PC-9 (cell line): ENCODE results near the gene GRIA1. TPM values are rescaled to one million over a fixed set of nuclear protein-coding genes. Genes with fewer than 3 reads are reported as not detected.
"Not testable (repeated sequence)": the region's sequence is repeated elsewhere in the genome, so short reads cannot be mapped to it uniquely, and the experiment has no call there.

Experiments
- BruUV-seq: library from RNA; stranded (reverse); fragments of 400-500 nt; replicated peaks from 2 replicates; lab custom pipeline; 2021; lab: Mats Ljungman, UMichigan
- CTCF ChIA-PET: fragments of 300-600 bp; sonication (Branson Sonifier 250); formaldehyde crosslinking; loops from one replicate; lab custom pipeline; 2022; ENCODE audit warnings: antibody characterized with exemption; lab: Charles Lee
- POLR2A ChIA-PET: fragments of 300-600 bp; sonication (Branson Sonifier 250); formaldehyde crosslinking; loops from one replicate; lab custom pipeline; 2022; ENCODE audit warnings: antibody characterized with exemption; ENCODE audit not compliant: unreplicated experiment; lab: Charles Lee
- DNase-seq, 2 experiments: peaks; one replicate each; pipeline versions ENCODE4 v3.0.0 to v3.0.0-alpha.2; 2015 to 2022; ENCODE audit warnings: mixed read lengths in 1 of 2
- H2AFZ ChIP-seq: fragments of 200-600 bp; sonication (generic); 2 replicates; pipeline ENCODE4 v1.8.1; 2017; ENCODE audit warnings: antibody characterized with exemption
- H3F3A ChIP-seq: fragments of 200-600 bp; sonication (generic); 2 replicates; pipeline ENCODE4 v1.8.1; 2017; ENCODE audit warnings: antibody characterized with exemption, mild to moderate bottlenecking, low read depth; ENCODE audit not compliant: insufficient read depth
- H3K27ac ChIP-seq: fragments of 200-600 bp; sonication (generic); 2 replicates; pipeline ENCODE4 v1.6.1; 2016; ENCODE audit warnings: mixed run types
- H3K27me3 ChIP-seq: fragments of 200-600 bp; sonication (generic); 2 replicates; pipeline ENCODE4 v1.6.1; 2016; ENCODE audit warnings: low read depth, mixed run types; ENCODE audit not compliant: insufficient read depth
- H3K36me3 ChIP-seq: fragments of 200-600 bp; sonication (generic); 2 replicates; pipeline ENCODE4 v1.6.1; 2016; ENCODE audit warnings: low read depth, mixed run types
- H3K4me1 ChIP-seq: fragments of 200-600 bp; sonication (generic); replicated peaks from 2 replicates; pipeline ENCODE4 v1.6.1; 2016; ENCODE audit warnings: mixed run types; ENCODE audit not compliant: insufficient read depth
- H3K4me2 ChIP-seq: fragments of 200-600 bp; sonication (generic); 2 replicates; pipeline ENCODE4 v1.6.1; 2017; ENCODE audit warnings: mixed run types
- H3K4me3 ChIP-seq: fragments of 200-600 bp; sonication (generic); 2 replicates; pipeline ENCODE4 v1.6.1; 2016; ENCODE audit warnings: mixed run types
- H3K79me2 ChIP-seq: fragments of 200-600 bp; sonication (generic); 2 replicates; pipeline ENCODE4 v1.6.1; 2017; ENCODE audit warnings: low read depth, mixed run types
- H3K9me2 ChIP-seq: fragments of 200-600 bp; sonication (generic); 2 replicates; pipeline ENCODE4 v1.8.1; 2017; ENCODE audit warnings: mild to moderate bottlenecking; ENCODE audit not compliant: insufficient read depth
- H3K9me3 ChIP-seq: fragments of 200-600 bp; sonication (generic); 2 replicates; pipeline ENCODE4 v1.8.1; 2016; ENCODE audit warnings: low read depth; ENCODE audit not compliant: insufficient read depth
- H4K20me1 ChIP-seq: fragments of 200-600 bp; sonication (generic); 2 replicates; pipeline ENCODE4 v1.8.1; 2017; ENCODE audit not compliant: insufficient read depth
- CTCF ChIP-seq: fragments of 200-600 bp; sonication (generic); conservative IDR thresholded peaks from 2 replicates; pipeline ENCODE4 v1.6.1; 2017; ENCODE audit warnings: mixed run types, antibody characterized with exemption, mild to moderate bottlenecking, moderate library complexity
- EZH2 ChIP-seq: fragments of 200-600 bp; sonication (generic); IDR thresholded peaks from 2 replicates; pipeline ENCODE4 v1.8.0; 2017; ENCODE audit warnings: antibody characterized with exemption, low read depth
- intact Hi-C: fragments of 100-400 bp; cut with micrococcal nuclease; formaldehyde crosslinking; loops from one replicate; pipeline ENCODE4 v1.10.0; 2022; ENCODE audit not compliant: unreplicated experiment
- total RNA-seq: library from RNA; stranded (reverse); gene quantifications from 2 replicates; pipeline ENCODE4 v1.2.3, GENCODE V29; 2021

The GRIA1 gene
- total RNA-seq, 1 experiment from 2014 or later = not detected

GRCh38 chr5:153860195-153860886 is 369.9 kb downstream of the GRIA1 start:
- Histone ChIP-seq H3K9me3 (no peaks in the 10 kb centered on the region), H3K79me2 (no peaks in the 10 kb centered on the region), H3K4me3 (no peak overlapping the region), H3K9me2 (no peaks in the 10 kb centered on the region), H3K4me2 (no peak overlapping the region), H2AFZ (no peak overlapping the region), H3K27me3 (no peaks in the 10 kb centered on the region), H3K36me3 (no peaks in the 10 kb centered on the region), H4K20me1 (no peaks in the 10 kb centered on the region), H3K4me1 (no peaks in the 10 kb centered on the region), H3K27ac (no peak overlapping the region), H3F3A (no peaks in the 10 kb centered on the region)
- CTCF ChIA-PET = no interaction called here
- DNase-seq = no peak
- POLR2A ChIA-PET = no interaction called here
- BruUV-seq = no TSS peak
- intact Hi-C loops = no loop called here
- TF ChIP-seq EZH2 = no peak
- TF ChIP-seq CTCF = no peak

DNA sequence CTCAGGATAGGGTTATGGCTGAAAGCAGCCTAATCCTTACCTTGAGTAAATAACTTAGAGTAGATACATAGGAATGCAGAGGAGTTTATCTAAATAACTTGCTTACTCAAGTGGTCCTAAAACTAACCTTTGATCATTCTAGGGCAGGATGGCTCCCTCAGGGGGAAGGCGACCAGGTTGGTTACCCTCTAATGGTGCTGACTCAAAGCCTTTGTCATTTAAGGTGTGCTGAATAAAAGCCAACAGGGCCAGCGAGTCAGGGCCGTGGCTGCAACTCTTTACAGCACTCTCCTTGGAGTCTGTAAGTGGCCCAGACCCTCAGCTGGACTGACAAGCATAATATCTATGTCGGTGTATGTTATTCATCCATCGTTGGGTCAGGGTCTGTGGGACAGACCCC is 372.4 kb downstream of the GRIA1 start:
- H3K4me2 ChIP-seq, CTCF ChIA-PET, H3K9me3 ChIP-seq, H3K79me2 ChIP-seq, DNase-seq, H3K9me2 ChIP-seq, H3K36me3 ChIP-seq, BruUV-seq, H3K4me1 ChIP-seq, H4K20me1 ChIP-seq, H3K27me3 ChIP-seq, H2AFZ ChIP-seq, H3F3A ChIP-seq, H3K27ac ChIP-seq, H3K4me3 ChIP-seq, intact Hi-C loops, POLR2A ChIA-PET: not testable (repeated sequence)
